GM12878 (cell line): ENCODE measurements around the gene HIVEP3. TPM values are rescaled to one million over a fixed set of nuclear protein-coding genes. Genes with fewer than 3 reads are reported as not detected.

ENCODE experiments used
- BRCA1 ChIP-seq: IDR thresholded peaks from 2 replicates; pipeline ENCODE4 v1.6.1; 2011; ENCODE audit warnings: low read depth, low read length, improper control_type of control experiment
- GATAD2B ChIP-seq: fragments of 450-650 bp; conservative IDR thresholded peaks from 2 replicates; pipeline ENCODE4 v1.6.1; 2017; ENCODE audit warnings: low read depth, mild to moderate bottlenecking, moderate library complexity
- IKZF1 ChIP-seq: fragments of 450-650 bp; conservative IDR thresholded peaks from 2 replicates; pipeline ENCODE4 v1.6.1; 2017; ENCODE audit warnings: antibody characterized with exemption, mild to moderate bottlenecking
- NFYA ChIP-seq: IDR thresholded peaks from 2 replicates; pipeline ENCODE4 v1.6.1; 2011; ENCODE audit warnings: low read depth, mild to moderate bottlenecking, low read length, improper control_type of control experiment, borderline replicate concordance
- RELB ChIP-seq: fragments of 450-650 bp; IDR thresholded peaks from 2 replicates; pipeline ENCODE4 v1.6.1; 2017; ENCODE audit warnings: low read depth, mild to moderate bottlenecking, moderate library complexity
- SMC3 ChIP-seq: IDR thresholded peaks from 2 replicates; pipeline ENCODE4 v1.6.1; 2011; ENCODE audit warnings: low read length, improper control_type of control experiment, borderline replicate concordance
- STAT3 ChIP-seq: IDR thresholded peaks from 2 replicates; pipeline ENCODE4 v1.6.1; 2011; ENCODE audit warnings: low read depth, low read length, improper control_type of control experiment
- ZNF592 ChIP-seq: fragments of 450-650 bp; IDR thresholded peaks from 2 replicates; pipeline ENCODE4 v1.6.1; 2017; ENCODE audit warnings: mild to moderate bottlenecking, moderate library complexity
- polyA plus RNA-seq, 11 experiments: library from polyadenylated mRNA; depleted of rRNA in 4 of 11; unstranded in 6 of 11; stranded (reverse) in 5 of 11; fragments of >200 nt; fragmentation: Nextera tagmentation in 4 of 11; fragmentation: Illumina TruSeq in 1 of 11; extraction: Ambion mirVana in 4 of 11; extraction: Trizol in 1 of 11; gene quantifications; 1 replicate in 1 of 11; 2 replicates in 10 of 11; pipeline versions ENCODE4 v1.2.1 to v1.2.3, GENCODE V29; 2011 to 2016; ENCODE audit warnings: inconsistent platforms in 2 of 11, missing spikeins in 2 of 11, low read depth in 1 of 11
- total RNA-seq, 4 experiments: library from RNA; depleted of rRNA in 3 of 4; stranded (reverse); fragments of >200 nt in 3 of 4; fragmentation: Illumina TruSeq in 1 of 4; extraction: Trizol in 1 of 4; gene quantifications; 2 replicates each; pipeline versions ENCODE4 v1.2.1 to v1.2.3, GENCODE V29; 2013 to 2021

The HIVEP3 gene
- total and polyA plus RNA-seq, 10 of the 15 experiments (the other 5 are each of a cell fraction or from before 2014, with no cell fraction given) = 1.8 to 13.6 (median 3.8) TPM

GRCh38 chr1:41646186-41646585 is 272.5 kb downstream of the HIVEP3 start (continued):
- TF ChIP-seq ZNF592 (no peak), SMC3 (no peak), STAT3 (no peak), BRCA1 (no peak), RELB (no peak), NFYA (no peak), GATAD2B (no peak), IKZF1 (no peak)
